Adipocyte (in vitro differentiated cells): ENCODE results near the gene USP22.

ENCODE experiments used
- DNase-seq: peaks from one replicate; pipeline ENCODE4 v3.0.0-alpha.2; 2015; ENCODE audit warnings: low read depth
- H3K27me3 ChIP-seq: replicated peaks from 2 replicates; pipeline ENCODE4 v1.7.0; 2013; ENCODE audit warnings: mild to moderate bottlenecking, low read length, moderate library complexity; ENCODE audit not compliant: control insufficient read depth, insufficient read depth
- H3K36me3 ChIP-seq: 2 replicates; pipeline ENCODE4 v1.7.0; 2013; ENCODE audit warnings: low read length, mild to moderate bottlenecking, moderate library complexity; ENCODE audit not compliant: control insufficient read depth, insufficient read depth, severe bottlenecking
- H3K4me1 ChIP-seq: 2 replicates; pipeline ENCODE4 v1.7.0; 2013; ENCODE audit warnings: mild to moderate bottlenecking, low read length, moderate library complexity; ENCODE audit not compliant: control insufficient read depth, insufficient read depth
- H3K4me3 ChIP-seq: 2 replicates; pipeline ENCODE4 v1.7.0; 2013; ENCODE audit warnings: mild to moderate bottlenecking, low read length, moderate library complexity
- H3K9ac ChIP-seq: 2 replicates; pipeline ENCODE4 v1.7.0; 2013; ENCODE audit warnings: mild to moderate bottlenecking, low read length, moderate library complexity
- H3K9me3 ChIP-seq: 2 replicates; pipeline ENCODE4 v1.7.0; 2013; ENCODE audit warnings: mild to moderate bottlenecking, low read length, moderate library complexity; ENCODE audit not compliant: control insufficient read depth

USP22 gene

DNA sequence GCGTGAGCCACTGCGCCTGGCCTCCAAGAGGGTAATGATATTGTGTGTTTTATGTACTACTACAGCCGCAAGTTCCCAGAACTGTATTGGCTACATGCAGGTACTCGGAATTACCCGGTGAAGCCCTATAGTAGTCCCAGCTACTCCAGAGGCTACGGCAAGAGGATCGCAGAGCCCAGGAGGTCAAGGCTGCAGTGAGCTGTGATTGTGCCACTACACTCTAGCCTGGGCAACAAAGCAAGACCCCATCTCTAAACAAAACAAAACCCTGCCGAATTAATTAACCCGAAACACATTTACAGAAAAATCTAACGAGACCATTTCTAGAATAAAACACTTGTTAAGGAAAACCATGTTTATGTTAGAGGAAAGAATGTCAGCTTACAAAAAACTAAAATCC, 2.2 kb upstream of the USP22 start:
- Histone ChIP-seq H3K4me3 (no peak overlapping the region), H3K9me3 (no peaks in the 10 kb centered on the region), H3K4me1 (peaks cover 14% of the 10 kb centered on the region), H3K36me3 (no peaks in the 10 kb centered on the region), H3K27me3 (no peaks in the 10 kb centered on the region), H3K9ac (no peak overlapping the region)
- DNase-seq: no peak

DNA sequence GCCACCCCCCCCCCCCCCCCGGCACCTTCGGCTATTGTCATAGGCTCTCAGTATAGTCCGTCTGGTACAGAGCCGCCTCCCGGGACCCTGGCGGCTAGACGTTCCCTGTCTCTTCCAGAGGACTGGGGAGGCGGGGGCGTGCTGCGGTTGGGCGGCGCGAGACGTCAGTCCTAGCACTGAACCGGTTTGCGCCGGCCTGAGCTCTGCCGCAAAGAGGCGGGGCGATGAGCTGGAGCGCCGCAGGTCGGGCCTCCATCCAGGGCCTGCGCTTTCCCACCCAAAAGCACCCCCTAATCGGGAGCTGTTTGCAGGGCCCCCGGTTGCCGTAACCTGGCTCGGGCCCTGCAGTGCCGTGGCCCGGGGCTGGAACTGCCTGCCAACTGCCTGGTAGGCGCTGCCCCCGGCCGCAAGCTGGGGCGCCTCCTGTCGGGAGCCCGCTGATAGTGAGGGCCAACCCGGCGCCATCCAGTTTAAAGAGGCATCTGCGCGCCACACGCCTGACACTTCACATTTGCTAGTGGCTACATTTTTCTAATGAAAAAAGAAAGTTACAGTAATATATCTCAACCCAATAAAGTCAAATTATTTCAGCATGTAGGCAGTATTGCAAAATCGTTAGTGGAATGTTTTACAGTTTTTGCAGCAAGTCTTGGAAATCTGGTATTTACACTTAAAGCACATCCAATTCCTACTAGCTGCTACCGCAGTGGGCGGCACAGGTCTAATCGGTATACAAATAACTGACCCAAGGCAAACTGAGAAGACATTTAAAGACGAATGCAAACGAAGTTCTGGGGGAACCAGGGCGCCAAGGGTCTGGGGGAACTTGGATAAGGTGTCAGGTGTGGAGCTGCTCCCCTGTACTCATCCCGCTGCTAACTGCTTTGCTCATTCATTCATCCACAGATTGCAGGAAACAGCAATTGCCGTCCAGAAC, 753 bp upstream of the USP22 start:
- H3K9ac ChIP-seq: peak overlapping the region; percentile 89
- no peaks in the 10 kb centered on the region for H3K36me3 ChIP-seq
- H3K27me3 ChIP-seq: no peaks in the 10 kb centered on the region
- DNase-seq: peak; percentile 100
- peak overlapping the region; percentile 84 for H3K4me3 ChIP-seq
- no peaks in the 10 kb centered on the region for H3K9me3 ChIP-seq
- H3K4me1 ChIP-seq: peaks cover 22% of the 10 kb centered on the region

DNA sequence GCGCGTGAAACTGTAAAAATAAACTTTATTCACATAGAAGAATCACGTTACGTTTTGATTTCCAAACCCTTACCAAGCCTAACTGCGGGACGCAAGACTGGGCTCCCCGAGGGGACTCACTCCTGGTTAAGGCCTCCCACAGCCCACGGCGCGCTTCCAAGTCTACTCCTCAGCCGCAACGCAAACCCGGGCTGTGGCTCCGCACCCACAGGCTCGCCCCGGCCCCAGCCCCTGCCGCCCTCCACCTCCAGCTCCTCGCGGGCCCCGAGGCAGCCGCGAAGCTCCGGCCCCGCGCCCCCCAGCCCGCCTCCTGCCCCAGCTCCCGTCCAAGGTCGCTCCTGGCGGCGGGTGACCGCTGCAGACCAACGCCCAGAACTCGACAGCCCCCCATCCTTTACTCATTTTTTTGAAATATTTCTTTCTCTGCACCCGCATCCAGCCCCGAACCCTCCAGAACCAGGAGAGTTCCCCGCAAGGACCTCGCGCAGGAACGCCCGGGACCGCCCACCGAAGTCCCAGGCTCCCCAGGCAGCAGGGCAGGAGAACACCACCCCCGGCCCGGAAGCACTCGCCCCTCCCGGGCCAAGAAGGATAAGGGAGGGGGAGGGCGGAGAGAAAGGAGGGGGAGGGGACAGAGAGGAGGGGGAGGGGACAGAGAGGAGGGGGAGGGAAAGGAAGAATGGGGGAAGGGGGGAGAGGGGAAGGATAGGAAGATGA, 912 bp downstream of the USP22 start:
- Histone ChIP-seq H3K27me3 (no peaks in the 10 kb centered on the region), H3K36me3 (peaks cover 13% of the 10 kb centered on the region), H3K9ac (peak overlapping the region; percentile 99), H3K4me3 (peak overlapping the region; percentile 95), H3K4me1 (peaks cover 29% of the 10 kb centered on the region), H3K9me3 (no peaks in the 10 kb centered on the region)
- DNase-seq: peak; percentile 85

DNA sequence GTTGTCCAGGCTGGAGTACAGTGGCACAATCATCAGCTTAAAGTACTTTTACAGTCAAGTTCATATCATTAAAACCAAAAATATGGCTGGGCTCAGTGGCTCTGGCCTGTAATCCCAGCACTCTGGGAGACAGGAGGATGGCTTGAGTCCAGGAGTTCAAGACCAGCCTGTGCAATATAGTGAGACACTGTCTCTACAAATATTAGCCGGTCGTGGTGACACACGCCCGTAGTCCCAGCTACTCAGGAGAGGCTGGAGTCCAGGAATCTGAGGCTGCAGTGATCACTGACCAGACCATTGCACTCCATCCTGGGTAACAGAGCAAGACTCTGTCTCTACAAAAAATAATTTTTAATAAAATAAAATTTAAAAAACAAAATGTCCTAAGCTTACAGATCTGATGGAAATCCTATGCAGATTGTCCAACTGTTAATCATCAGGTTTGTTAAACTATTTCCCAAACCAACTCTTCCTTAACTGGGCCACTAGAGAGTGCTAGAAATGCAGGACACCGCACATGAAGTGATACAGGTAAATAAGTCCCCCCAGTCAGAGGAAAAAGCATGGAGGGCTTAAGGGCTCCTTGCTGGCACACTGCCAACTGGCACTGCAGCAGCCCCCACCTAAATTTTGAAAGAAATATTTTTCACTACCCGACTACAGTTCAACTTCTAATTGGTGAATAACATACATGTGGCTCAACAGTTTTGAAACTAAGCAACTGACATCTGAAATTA, 2.8 kb downstream of the USP22 start:
- Histone ChIP-seq H3K27me3 (no peaks in the 10 kb centered on the region), H3K9ac (peak overlapping the region; percentile 99), H3K4me1 (peaks cover 43% of the 10 kb centered on the region), H3K36me3 (peaks cover 16% of the 10 kb centered on the region), H3K9me3 (no peaks in the 10 kb centered on the region), H3K4me3 (peak overlapping the region; percentile 95)
- peak; percentile 55 for DNase-seq

DNA sequence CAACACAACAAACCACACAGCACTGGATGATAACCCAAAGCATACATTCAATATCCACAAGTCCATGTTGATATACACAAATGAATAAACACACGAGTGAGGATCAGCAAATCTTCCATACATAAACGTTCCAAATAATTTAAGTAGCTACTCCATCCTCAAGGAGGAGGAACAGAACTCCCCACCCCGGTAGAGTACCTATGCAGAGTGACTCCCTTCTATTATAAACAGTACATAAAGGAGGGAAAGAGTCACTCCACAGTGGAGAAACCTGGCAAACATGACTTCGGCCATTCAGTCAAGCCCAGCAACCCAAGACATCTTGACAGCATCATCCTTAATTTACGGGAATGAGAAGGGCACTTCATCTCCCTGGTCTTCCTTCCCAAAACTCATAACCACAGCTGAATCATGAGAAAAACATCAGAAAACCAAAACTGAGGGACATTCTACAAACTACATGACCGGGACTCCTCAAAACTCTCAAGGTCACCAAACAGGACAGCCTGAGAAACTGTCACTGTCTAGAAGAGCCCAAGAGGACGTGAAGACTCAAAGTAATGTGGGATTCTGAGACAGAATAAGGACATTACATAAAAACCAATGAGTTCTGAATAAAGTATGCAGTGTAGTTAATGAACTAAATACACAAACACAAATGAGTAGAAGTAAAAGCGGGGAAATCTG, 5.6 kb downstream of the USP22 start:
- no peak overlapping the region for H3K4me3 ChIP-seq
- peaks cover 63% of the 10 kb centered on the region for H3K4me1 ChIP-seq
- H3K36me3 ChIP-seq: peaks cover 20% of the 10 kb centered on the region

DNA sequence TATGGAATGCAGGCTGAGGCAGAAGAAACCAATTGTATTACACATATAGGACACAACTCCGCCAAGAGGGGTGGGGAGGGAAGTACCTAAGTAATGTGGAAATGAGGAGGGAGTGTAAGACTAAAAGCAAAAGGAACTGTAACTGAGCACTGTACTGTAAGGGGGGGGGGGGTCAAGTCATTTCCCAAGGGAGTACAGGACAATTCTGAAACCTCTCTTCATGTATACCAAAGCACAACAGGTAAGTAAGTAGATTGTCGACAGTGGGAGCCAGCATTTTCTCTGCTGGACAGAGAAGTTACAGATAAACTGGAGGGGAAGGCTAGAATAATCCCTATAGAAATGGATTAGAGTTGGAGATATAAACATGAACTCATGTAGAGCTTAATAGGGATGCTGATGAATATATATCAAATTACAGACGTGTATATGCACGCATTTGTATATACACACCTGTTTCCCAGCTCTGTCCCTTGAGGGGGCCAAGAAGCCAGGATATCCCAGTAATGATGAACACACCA, 6.4 kb downstream of the USP22 start:
- peaks cover 71% of the 10 kb centered on the region for H3K4me1 ChIP-seq
- H3K9ac ChIP-seq: no peak overlapping the region
- peaks cover 23% of the 10 kb centered on the region for H3K36me3 ChIP-seq
- no peak overlapping the region for H3K4me3 ChIP-seq
- H3K9me3 ChIP-seq: no peaks in the 10 kb centered on the region
- H3K27me3 ChIP-seq: no peaks in the 10 kb centered on the region
- peak; percentile 19 for DNase-seq

More for the DNA sequence above, 5.6 kb downstream of the USP22 start:
- DNase-seq: no peak
- Histone ChIP-seq H3K9me3 (no peaks in the 10 kb centered on the region), H3K27me3 (no peaks in the 10 kb centered on the region), H3K9ac (no peak overlapping the region)

DNA sequence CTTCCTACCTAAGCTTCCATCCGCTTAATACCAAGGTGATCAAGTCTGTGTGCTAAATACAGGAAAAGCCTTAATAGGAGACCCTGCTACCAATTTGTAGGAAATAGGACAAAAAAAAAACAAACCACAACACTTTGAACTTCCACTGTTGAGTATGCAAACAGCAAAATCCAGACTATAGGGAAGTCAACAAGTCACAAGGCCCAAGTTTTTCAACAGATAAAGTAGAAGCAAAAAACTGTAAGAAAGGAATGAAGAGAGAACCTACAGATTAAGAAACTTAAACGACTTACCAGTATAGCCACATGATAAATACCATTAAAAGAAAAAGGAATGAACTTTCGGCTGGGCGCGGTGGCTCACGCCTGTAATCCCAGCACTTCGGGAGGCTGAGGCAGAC, 7.4 kb downstream of the USP22 start:
- no peaks in the 10 kb centered on the region for H3K9me3 ChIP-seq
- H3K4me1 ChIP-seq: peaks cover 69% of the 10 kb centered on the region
- peaks cover 23% of the 10 kb centered on the region for H3K36me3 ChIP-seq
- DNase-seq: no peak
- no peak overlapping the region for H3K4me3 ChIP-seq
- H3K9ac ChIP-seq: no peak overlapping the region
- no peaks in the 10 kb centered on the region for H3K27me3 ChIP-seq

DNA sequence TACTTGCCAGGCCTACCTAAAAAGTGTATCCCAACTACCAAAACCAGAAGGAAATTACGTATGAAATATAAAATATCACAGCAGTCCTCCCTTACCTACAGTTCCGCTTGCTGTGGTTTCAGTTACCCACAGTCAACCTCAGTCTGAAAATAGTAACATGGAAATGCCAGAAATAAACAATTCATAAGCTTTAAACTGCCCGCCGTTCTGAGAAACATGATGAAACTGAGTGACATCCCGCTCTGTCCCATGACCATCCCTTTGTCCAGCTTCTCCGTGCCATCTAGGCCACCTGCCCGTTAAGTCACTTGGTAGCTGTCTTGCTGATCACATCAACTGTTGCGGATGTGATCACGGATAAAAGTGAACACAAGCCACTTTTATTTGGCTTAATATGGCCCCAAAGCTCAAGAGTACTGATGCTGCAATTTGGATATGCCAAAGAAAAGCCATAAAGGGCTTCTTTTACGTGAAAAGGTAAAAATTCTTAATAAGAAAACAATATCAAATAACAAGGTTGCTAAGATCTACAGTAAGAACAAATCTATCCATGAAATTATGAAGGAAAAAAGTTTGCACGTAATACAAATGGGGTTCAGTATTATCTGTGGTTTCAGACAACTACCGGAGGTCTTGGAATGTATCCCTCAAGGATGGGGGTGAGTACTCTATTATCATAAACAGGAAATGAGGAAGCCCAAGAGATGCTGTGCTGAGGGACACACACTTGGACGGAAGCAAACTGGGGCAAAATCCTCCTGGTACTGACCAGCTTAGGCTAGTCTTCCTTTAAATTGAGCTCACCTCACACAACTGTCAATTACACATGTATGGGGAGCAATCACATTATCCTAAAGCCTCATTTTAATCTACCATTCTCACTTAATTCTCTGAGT, 8.2 kb downstream of the USP22 start:
- Histone ChIP-seq H3K4me3 (peak overlapping the region; percentile 31), H3K27me3 (no peaks in the 10 kb centered on the region), H3K4me1 (peaks cover 66% of the 10 kb centered on the region), H3K36me3 (peaks cover 23% of the 10 kb centered on the region), H3K9me3 (no peaks in the 10 kb centered on the region), H3K9ac (no peak overlapping the region)
- DNase-seq: no peak

DNA sequence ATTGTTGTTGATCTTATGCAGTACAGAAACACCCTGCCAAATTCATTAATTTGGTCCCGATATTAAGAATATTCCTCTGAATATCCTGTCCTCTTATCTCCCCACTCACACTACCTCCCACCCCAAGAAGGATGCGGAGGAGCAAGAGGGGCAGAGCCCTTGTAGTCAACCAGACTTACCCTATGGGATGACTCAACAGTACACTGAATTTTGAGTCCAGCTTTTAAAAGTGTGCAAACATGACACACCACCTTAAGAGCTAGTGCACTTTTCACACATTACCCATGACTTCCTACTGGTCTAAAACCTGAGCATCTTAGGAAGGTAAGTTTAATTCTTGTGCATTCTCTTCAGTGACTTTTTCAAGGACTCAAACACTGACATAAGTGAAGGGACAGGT, 9.5 kb downstream of the USP22 start:
- Histone ChIP-seq H3K4me3 (no peak overlapping the region), H3K4me1 (peaks cover 75% of the 10 kb centered on the region), H3K36me3 (peaks cover 23% of the 10 kb centered on the region), H3K27me3 (no peaks in the 10 kb centered on the region), H3K9ac (no peak overlapping the region), H3K9me3 (no peaks in the 10 kb centered on the region)
- peak; percentile 17 for DNase-seq
